ENCODE results near the gene THOC1. TPM values are rescaled to one million over a fixed set of nuclear protein-coding genes. Genes with fewer than 3 reads are reported as not detected.

Gene THOC1
- polyA plus RNA-seq, 2 donors: 17.6 to 39.2 TPM

- no peaks in the 10 kb centered on the region for H3K9me3 ChIP-seq (ENCODE audit: control insufficient read depth in 2 of 2, insufficient read depth in 1 of 2, low read depth in 1 of 2, low read length in 1 of 2)
- H3K4me1 ChIP-seq (ENCODE audit: control insufficient read depth in 2 of 2, insufficient read depth in 2 of 2, low read length in 1 of 2): no peaks in the 10 kb centered on the region
- no peak overlapping the region for H3K27ac ChIP-seq (ENCODE audit: low read depth in 2 of 2, low read length in 1 of 2)
- no peak overlapping the region for H3K4me3 ChIP-seq (ENCODE audit: low read depth in 1 of 2, low read length in 2 of 2)
- 95 to 96% methylated on average over 4 of the region's 4 CpGs for WGBS, 2 donors
- peaks cover 11 to 16% of the 10 kb centered on the region in 2 donors for H3K36me3 ChIP-seq (ENCODE audit: control insufficient read depth in 2 of 2, insufficient read depth in 2 of 2, low read length in 1 of 2)
- no peaks in the 10 kb centered on the region for H3K27me3 ChIP-seq (ENCODE audit: control insufficient read depth in 1 of 2, insufficient read depth in 2 of 2, low read length in 2 of 2)
Measured at GRCh38 chr18:210733-211132, 57.1 kb downstream of the THOC1 start.

DNA sequence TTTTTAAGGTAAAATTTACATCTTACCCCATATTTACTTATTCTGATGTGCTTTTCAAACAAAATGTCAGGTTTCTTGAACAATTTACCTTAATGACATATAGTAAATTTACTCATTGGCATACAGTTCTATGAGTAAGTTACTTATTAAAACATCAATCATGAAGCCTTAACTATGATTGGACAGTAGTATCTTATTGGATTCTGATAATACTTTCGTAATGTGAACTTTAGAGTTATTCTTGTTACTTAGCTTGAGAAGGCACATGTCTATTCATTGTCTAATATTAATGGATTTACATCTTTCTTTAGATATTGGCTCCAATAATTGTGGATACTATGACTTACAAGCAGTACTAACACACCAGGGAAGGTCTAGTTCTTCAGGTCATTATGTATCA is 57.8 kb downstream of the THOC1 start:
- H3K27me3 ChIP-seq (ENCODE audit: control insufficient read depth in 1 of 2, insufficient read depth in 2 of 2, low read length in 2 of 2): no peaks in the 10 kb centered on the region
- no peaks in the 10 kb centered on the region for H3K9me3 ChIP-seq (ENCODE audit: control insufficient read depth in 2 of 2, insufficient read depth in 1 of 2, low read depth in 1 of 2, low read length in 1 of 2)
- no peak overlapping the region for H3K27ac ChIP-seq (ENCODE audit: low read depth in 2 of 2, low read length in 1 of 2)
- peaks cover 12 to 19% of the 10 kb centered on the region in 2 donors for H3K36me3 ChIP-seq (ENCODE audit: control insufficient read depth in 2 of 2, insufficient read depth in 2 of 2, low read length in 1 of 2)
- H3K4me3 ChIP-seq (ENCODE audit: low read depth in 1 of 2, low read length in 2 of 2): no peak overlapping the region
- no peaks in the 10 kb centered on the region for H3K4me1 ChIP-seq (ENCODE audit: control insufficient read depth in 2 of 2, insufficient read depth in 2 of 2, low read length in 1 of 2)
- 76 to 91% methylated on average over 1 of the region's 1 CpG for WGBS, 2 donors

DNA sequence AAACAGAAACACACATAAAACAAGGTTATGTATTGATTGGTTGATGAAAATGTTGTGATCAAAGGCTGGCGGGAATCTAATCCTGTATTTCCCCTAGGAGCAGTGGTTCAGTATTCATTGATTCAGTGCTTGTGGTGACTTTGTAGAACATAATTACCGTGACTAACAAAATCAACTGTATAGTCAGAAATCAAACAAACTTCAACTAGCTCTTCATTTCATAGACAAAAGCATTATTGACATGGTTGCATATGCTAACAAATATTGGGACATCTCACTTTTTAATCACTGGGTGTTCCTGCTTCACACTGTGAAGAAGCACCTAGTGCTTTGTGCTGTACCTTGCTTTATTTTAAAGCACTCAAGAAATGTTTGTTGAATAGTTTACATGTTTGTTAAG is 68.1 kb downstream of the THOC1 start:
- H3K4me1 ChIP-seq (ENCODE audit: control insufficient read depth in 2 of 2, insufficient read depth in 2 of 2, low read length in 1 of 2): no peaks in the 10 kb centered on the region
- no peak overlapping the region for H3K27ac ChIP-seq (ENCODE audit: low read depth in 2 of 2, low read length in 1 of 2)
- H3K36me3 ChIP-seq (ENCODE audit: control insufficient read depth in 2 of 2, insufficient read depth in 2 of 2, low read length in 1 of 2): peaks cover 3 to 6% of the 10 kb centered on the region in 2 donors
- H3K9me3 ChIP-seq (ENCODE audit: control insufficient read depth in 2 of 2, insufficient read depth in 1 of 2, low read depth in 1 of 2, low read length in 1 of 2): no peaks in the 10 kb centered on the region
- no peaks in the 10 kb centered on the region for H3K27me3 ChIP-seq (ENCODE audit: control insufficient read depth in 1 of 2, insufficient read depth in 2 of 2, low read length in 2 of 2)
- 94 to 95% methylated on average over 2 of the region's 2 CpGs for WGBS, 2 donors
- no peak overlapping the region for H3K4me3 ChIP-seq (ENCODE audit: low read depth in 1 of 2, low read length in 2 of 2)

DNA sequence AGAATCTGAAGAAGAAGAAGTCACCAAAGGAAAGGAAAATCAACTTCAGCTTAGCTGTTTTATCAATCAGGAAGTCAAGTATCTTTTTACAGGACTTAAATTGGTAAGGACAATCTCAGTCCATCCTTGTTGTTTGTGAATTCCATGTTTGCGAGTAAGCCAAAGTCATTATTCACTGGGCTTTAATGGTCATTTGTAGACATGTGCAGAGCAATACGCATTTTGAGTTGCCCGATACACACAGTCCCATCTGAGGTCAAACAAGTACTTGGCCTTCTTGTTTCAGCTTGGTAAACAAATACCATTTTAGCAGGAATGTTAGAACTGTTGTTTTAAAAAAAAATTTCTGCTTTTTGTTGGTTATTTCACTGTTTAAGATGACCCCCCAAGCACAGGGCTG is 68.6 kb downstream of the THOC1 start:
- Histone ChIP-seq H3K9me3 (ENCODE audit: control insufficient read depth in 2 of 2, insufficient read depth in 1 of 2, low read depth in 1 of 2, low read length in 1 of 2) (no peaks in the 10 kb centered on the region), H3K36me3 (ENCODE audit: control insufficient read depth in 2 of 2, insufficient read depth in 2 of 2, low read length in 1 of 2) (peaks cover 3 to 6% of the 10 kb centered on the region in 2 donors), H3K27ac (ENCODE audit: low read depth in 2 of 2, low read length in 1 of 2) (no peak overlapping the region), H3K4me3 (ENCODE audit: low read depth in 1 of 2, low read length in 2 of 2) (no peak overlapping the region), H3K27me3 (ENCODE audit: control insufficient read depth in 1 of 2, insufficient read depth in 2 of 2, low read length in 2 of 2) (no peaks in the 10 kb centered on the region), H3K4me1 (ENCODE audit: control insufficient read depth in 2 of 2, insufficient read depth in 2 of 2, low read length in 1 of 2) (no peaks in the 10 kb centered on the region)
- 96 to 98% methylated on average over 3 of the region's 3 CpGs for WGBS, 2 donors

DNA sequence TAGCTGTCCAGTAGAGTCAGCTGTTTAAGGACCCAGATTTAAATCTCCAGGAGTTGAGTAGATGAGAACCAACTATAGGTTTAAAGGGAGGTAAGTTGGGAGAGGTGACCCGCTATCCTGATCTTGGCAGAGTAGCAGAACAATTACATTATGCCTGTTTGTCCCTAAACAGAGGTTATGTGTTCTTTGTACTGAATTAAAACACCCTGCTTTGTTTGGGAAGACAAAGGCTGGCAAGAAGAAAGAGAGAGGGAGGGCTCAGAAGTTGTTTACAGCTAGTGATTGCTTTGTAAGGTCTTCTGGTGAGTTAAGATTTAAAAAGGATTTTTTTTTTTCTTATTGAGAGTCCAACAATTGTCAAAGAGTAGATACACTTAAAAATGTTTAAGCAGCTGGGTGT is 72.2 kb downstream of the THOC1 start:
- no peak overlapping the region for H3K4me3 ChIP-seq (ENCODE audit: low read depth in 1 of 2, low read length in 2 of 2)
- peaks cover 3 to 6% of the 10 kb centered on the region in 2 donors for H3K36me3 ChIP-seq (ENCODE audit: control insufficient read depth in 2 of 2, insufficient read depth in 2 of 2, low read length in 1 of 2)
- whole genome bisulfite sequencing, 2 donors: 100% methylated on average over 1 of the region's 1 CpG
- H3K27ac ChIP-seq (ENCODE audit: low read depth in 2 of 2, low read length in 1 of 2): no peak overlapping the region
- no peaks in the 10 kb centered on the region for H3K27me3 ChIP-seq (ENCODE audit: control insufficient read depth in 1 of 2, insufficient read depth in 2 of 2, low read length in 2 of 2)
- no peaks in the 10 kb centered on the region for H3K4me1 ChIP-seq (ENCODE audit: control insufficient read depth in 2 of 2, insufficient read depth in 2 of 2, low read length in 1 of 2)
- H3K9me3 ChIP-seq (ENCODE audit: control insufficient read depth in 2 of 2, insufficient read depth in 1 of 2, low read depth in 1 of 2, low read length in 1 of 2): no peaks in the 10 kb centered on the region

- Histone ChIP-seq H3K36me3 (ENCODE audit: control insufficient read depth in 2 of 2, insufficient read depth in 2 of 2, low read length in 1 of 2) (peaks cover 3% of the 10 kb centered on the region in 2 donors), H3K4me1 (ENCODE audit: control insufficient read depth in 2 of 2, insufficient read depth in 2 of 2, low read length in 1 of 2) (no peaks in the 10 kb centered on the region), H3K4me3 (ENCODE audit: low read depth in 1 of 2, low read length in 2 of 2) (no peak overlapping the region), H3K27ac (ENCODE audit: low read depth in 2 of 2, low read length in 1 of 2) (no peak overlapping the region), H3K9me3 (ENCODE audit: control insufficient read depth in 2 of 2, insufficient read depth in 1 of 2, low read depth in 1 of 2, low read length in 1 of 2) (no peaks in the 10 kb centered on the region), H3K27me3 (ENCODE audit: control insufficient read depth in 1 of 2, insufficient read depth in 2 of 2, low read length in 2 of 2) (no peaks in the 10 kb centered on the region)
- 87 to 91% methylated on average over 7 of the region's 7 CpGs for WGBS, 2 donors
Measured at GRCh38 chr18:192801-193200, 75.0 kb downstream of the THOC1 start.

GRCh38 chr18:191725-192124 is 76.1 kb downstream of the THOC1 start:
- Histone ChIP-seq H3K9me3 (ENCODE audit: control insufficient read depth in 2 of 2, insufficient read depth in 1 of 2, low read depth in 1 of 2, low read length in 1 of 2) (no peaks in the 10 kb centered on the region), H3K4me1 (ENCODE audit: control insufficient read depth in 2 of 2, insufficient read depth in 2 of 2, low read length in 1 of 2) (no peaks in the 10 kb centered on the region), H3K27ac (ENCODE audit: low read depth in 2 of 2, low read length in 1 of 2) (no peak overlapping the region), H3K4me3 (ENCODE audit: low read depth in 1 of 2, low read length in 2 of 2) (no peak overlapping the region), H3K27me3 (ENCODE audit: control insufficient read depth in 1 of 2, insufficient read depth in 2 of 2, low read length in 2 of 2) (no peaks in the 10 kb centered on the region), H3K36me3 (ENCODE audit: control insufficient read depth in 2 of 2, insufficient read depth in 2 of 2, low read length in 1 of 2) (no peaks in the 10 kb centered on the region)
- WGBS, 2 donors: 84 to 90% methylated on average over 1 of the region's 1 CpG

- no peak overlapping the region for H3K27ac ChIP-seq (ENCODE audit: low read depth in 2 of 2, low read length in 1 of 2)
- WGBS, 2 donors: 93 to 94% methylated on average over 5 of the region's 5 CpGs
- no peaks in the 10 kb centered on the region for H3K36me3 ChIP-seq (ENCODE audit: control insufficient read depth in 2 of 2, insufficient read depth in 2 of 2, low read length in 1 of 2)
- no peak overlapping the region for H3K4me3 ChIP-seq (ENCODE audit: low read depth in 1 of 2, low read length in 2 of 2)
- no peaks in the 10 kb centered on the region for H3K4me1 ChIP-seq (ENCODE audit: control insufficient read depth in 2 of 2, insufficient read depth in 2 of 2, low read length in 1 of 2)
- no peaks in the 10 kb centered on the region for H3K9me3 ChIP-seq (ENCODE audit: control insufficient read depth in 2 of 2, insufficient read depth in 1 of 2, low read depth in 1 of 2, low read length in 1 of 2)
- no peaks in the 10 kb centered on the region for H3K27me3 ChIP-seq (ENCODE audit: control insufficient read depth in 1 of 2, insufficient read depth in 2 of 2, low read length in 2 of 2)
Measured at GRCh38 chr18:189254-189653, 78.6 kb downstream of the THOC1 start.

DNA sequence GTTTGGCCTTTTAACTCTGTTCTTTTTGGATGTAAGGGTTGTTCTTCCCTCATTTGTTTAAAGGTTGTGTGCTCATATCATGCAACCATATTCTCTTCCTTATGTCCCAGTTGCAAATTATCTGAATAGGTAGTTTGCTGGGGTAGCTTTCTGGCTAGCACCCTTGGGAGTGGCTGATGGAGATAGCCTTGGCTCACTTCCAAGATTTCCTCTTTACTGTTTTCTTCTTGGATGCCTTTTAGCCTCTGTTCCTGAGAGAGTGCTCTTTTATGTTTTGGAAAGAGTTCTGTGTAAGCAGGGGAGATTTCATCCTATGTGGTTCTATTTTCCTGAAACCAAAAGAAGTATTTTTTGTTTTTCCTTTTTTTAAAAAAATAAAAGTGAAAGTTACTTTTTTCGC is 84.1 kb downstream of the THOC1 start:
- Histone ChIP-seq H3K27me3 (ENCODE audit: control insufficient read depth in 1 of 2, insufficient read depth in 2 of 2, low read length in 2 of 2) (no peaks in the 10 kb centered on the region), H3K27ac (ENCODE audit: low read depth in 2 of 2, low read length in 1 of 2) (no peak overlapping the region), H3K9me3 (ENCODE audit: control insufficient read depth in 2 of 2, insufficient read depth in 1 of 2, low read depth in 1 of 2, low read length in 1 of 2) (no peaks in the 10 kb centered on the region), H3K36me3 (ENCODE audit: control insufficient read depth in 2 of 2, insufficient read depth in 2 of 2, low read length in 1 of 2) (peaks cover 0 to 3% of the 10 kb centered on the region in 2 donors), H3K4me3 (ENCODE audit: low read depth in 1 of 2, low read length in 2 of 2) (no peak overlapping the region), H3K4me1 (ENCODE audit: control insufficient read depth in 2 of 2, insufficient read depth in 2 of 2, low read length in 1 of 2) (no peaks in the 10 kb centered on the region)
- 90 to 94% methylated on average over 1 of the region's 1 CpG for WGBS, 2 donors

- Histone ChIP-seq H3K9me3 (ENCODE audit: control insufficient read depth in 2 of 2, insufficient read depth in 1 of 2, low read depth in 1 of 2, low read length in 1 of 2) (no peaks in the 10 kb centered on the region), H3K27ac (ENCODE audit: low read depth in 2 of 2, low read length in 1 of 2) (no peak overlapping the region), H3K4me3 (ENCODE audit: low read depth in 1 of 2, low read length in 2 of 2) (no peak overlapping the region), H3K36me3 (ENCODE audit: control insufficient read depth in 2 of 2, insufficient read depth in 2 of 2, low read length in 1 of 2) (peaks cover 0 to 3% of the 10 kb centered on the region in 2 donors), H3K4me1 (ENCODE audit: control insufficient read depth in 2 of 2, insufficient read depth in 2 of 2, low read length in 1 of 2) (no peaks in the 10 kb centered on the region), H3K27me3 (ENCODE audit: control insufficient read depth in 1 of 2, insufficient read depth in 2 of 2, low read length in 2 of 2) (no peaks in the 10 kb centered on the region)
Measured at GRCh38 chr18:181711-182110, 86.1 kb downstream of the THOC1 start.

Measured in esophagus (tissue), 2 donors.